GM18873 (cell line): ENCODE data around the gene ESD.
"Not testable (repeated sequence)": the region's sequence is repeated elsewhere in the genome, so short reads cannot be mapped to it uniquely, and the experiment has no call there.

Experiments used
- ATAC-seq: cut with Tn5 transposase; IDR thresholded peaks from one replicate; pipeline ENCODE4 v1.9.1; 2021; ENCODE audit warnings: mild to moderate bottlenecking, moderate library complexity, moderate number of reproducible peaks; ENCODE audit not compliant: unreplicated experiment, low FRiP score

The ESD gene

DNA sequence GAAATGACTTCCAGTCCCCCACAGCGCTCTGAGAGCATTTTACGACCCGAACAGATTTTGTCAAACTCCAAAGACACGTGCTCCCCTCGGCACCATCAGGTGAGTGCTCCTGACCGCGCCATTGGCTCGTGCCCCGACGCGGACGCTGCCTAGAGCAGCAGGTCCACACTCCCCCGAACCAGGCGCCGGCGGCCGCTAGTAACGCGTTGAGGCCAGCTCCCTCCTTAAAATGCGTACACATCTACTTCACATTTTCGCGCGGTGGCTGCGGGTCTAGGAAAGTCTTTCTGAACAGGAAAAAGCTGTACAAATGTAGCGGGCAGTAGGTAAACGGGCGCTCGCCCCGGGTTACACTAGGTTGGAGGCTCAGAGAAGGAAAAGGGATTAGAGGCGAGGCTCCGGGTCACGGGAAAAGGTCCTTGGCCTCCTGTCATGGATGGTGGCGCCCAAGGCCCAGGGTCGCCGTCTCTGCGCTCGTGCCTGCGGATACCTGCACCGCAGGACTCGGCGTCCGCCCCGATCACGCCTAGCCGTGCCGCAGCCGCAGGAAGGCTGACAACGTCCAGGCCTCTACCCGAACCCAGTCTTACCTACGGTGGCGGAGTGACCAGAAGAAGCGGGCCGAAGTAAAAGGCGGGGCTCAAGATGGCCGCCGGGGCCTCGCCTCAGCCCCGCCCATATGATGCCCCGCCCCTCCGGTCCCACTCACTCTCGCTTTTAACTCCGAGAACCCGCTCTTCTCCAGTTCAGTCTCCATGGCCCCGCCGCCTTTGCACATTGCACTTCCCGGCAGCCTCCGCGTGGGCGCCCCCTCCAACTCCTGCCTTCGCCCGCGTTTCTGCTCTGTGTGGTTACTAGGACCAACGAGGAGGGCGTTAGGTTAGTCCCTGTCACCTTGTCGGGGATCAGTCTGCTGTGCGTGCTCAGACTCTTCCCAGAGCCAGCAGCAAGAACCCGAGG is at the start of gene ESD:
Gene ESD, minus strand, starts transcription at position 647 of the 960 bp plus-strand sequence. CDS start 5,748 bp downstream, outside the sequence.
- peak; percentile 70 for ATAC-seq

GRCh38 chr13:46846726-46847125 is 49.8 kb upstream of the ESD start:
- ATAC-seq = no peak

DNA sequence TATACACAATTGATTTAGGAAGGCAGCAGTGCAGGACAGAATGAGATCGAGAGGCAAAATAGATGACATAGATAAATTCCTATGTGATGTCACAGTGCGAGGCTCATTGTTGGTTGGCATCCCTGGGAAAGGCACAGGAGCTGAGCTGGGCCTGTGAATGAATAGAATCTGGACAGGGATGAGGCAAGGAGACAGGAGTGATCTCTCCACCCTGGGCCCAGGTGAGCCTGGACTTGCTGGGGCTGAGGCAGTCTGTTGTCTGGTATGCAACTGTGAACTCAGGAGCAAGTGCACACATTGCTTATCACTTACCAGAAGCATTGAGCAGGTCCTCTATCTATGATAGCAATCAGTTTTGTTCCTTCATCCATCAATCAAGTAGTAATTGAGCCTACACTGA is 48.2 kb upstream of the ESD start:
- no peak for ATAC-seq

GRCh38 chr13:46844431-46844830 is 47.5 kb upstream of the ESD start:
- no peak for ATAC-seq

DNA sequence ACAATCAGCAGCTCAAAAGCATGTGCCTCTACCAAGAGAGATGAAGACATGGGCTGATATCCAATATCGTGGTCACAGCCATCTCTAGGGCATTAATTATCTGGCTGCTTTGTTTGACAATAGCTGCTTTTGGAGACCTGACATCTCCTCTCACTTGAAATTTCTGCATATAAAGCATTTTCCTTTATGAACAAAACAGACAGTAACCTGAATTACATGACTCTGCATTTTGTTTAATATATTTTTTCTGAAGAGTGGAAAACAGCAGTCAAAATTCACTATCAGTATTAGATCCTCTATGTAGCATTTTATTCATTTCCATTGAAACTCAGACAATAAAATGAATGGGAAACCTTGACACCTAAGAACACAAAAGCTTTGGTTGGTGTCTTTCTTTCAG is 42.4 kb upstream of the ESD start:
- no peak for ATAC-seq

DNA sequence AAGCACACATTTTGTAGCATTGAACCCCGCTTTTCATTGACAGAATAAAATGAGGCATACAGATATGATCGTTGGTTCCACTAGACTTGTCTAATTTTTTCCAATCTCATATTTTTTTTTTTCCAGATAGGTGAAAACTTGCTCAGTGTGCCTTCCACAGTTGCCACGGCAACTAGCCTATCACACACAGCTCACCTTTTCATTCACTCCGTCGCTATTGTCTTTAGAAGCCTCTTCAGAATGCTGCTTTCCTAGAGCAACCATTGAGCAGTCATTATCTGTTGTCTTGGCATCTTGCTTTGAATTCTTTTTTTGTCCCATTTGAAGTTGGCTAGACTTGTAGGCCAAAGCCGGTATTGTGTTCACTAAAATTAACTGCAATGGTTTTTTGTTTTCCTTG is 37.7 kb upstream of the ESD start:
- no peak for ATAC-seq

- ATAC-seq = no peak
Measured at GRCh38 chr13:46831588-46832194, 34.7 kb upstream of the ESD start.

DNA sequence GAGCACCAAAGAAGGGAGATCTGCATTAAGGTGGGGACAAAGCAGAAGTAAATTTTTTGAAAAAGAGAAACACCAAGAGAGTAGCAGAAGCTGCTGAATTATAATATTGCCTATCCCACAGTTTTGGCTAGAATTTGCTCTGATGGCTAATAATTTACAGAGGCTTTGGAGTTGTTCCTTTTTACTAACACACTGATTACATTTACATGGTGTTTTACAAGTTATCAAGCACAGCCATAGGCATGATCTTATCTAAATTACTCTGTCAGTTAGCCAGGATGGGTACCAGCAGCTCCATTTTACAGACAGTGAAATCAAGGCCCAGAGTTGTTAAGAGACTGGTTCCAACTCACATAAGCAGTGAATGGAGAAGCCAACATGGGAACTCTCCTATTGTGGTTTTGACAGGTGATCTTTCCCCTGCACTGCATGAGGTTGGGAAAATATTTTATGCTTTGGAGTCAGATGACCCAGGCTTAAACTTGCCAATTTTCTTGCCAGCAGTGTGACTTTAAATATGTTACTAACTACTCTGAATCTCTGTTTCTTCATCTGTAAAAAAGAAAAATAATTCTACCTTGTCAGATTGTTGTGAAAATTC is 33.5 kb upstream of the ESD start:
- no peak for ATAC-seq

DNA sequence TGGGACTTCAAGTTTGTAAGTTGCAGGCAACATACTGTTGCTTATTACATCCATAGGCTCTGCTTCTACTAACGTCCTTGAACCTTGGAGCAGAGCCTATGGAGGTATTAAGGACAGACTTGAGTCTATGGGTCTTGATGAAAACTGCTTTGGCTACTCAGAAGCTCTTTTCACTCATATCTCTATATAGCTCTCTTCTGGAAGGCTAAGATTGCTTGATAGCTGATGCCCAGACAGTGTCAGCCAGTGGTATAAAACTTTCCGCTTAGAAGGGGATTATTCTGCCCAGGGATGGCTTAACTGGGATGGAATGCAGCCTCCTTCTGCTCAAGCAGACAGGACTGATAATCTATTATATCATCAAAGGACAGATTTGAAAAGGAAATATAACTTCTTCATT is 25.6 kb upstream of the ESD start:
- no peak for ATAC-seq

GRCh38 chr13:46817838-46818476 is 21.0 kb upstream of the ESD start:
- no peak for ATAC-seq

DNA sequence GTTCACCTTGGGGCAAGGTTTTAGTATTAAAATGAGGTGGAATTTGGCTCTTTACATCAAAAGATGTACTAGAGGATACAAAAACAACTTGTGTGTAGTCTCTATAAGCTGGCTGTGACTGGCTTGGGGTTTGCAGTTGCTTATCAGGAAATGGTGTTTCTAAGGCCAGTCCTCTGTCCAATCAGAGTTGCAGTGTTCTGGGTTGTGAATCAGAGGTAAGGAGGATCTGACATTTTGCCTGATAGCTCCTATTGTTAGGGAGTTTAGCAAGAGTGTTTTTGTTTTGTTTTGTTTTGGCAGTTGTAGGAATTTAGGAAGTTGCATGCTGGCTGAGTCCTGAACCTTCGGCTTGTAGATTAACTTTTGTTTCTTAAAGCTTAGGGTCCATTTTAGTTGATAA is 20.1 kb upstream of the ESD start:
- no peak for ATAC-seq

DNA sequence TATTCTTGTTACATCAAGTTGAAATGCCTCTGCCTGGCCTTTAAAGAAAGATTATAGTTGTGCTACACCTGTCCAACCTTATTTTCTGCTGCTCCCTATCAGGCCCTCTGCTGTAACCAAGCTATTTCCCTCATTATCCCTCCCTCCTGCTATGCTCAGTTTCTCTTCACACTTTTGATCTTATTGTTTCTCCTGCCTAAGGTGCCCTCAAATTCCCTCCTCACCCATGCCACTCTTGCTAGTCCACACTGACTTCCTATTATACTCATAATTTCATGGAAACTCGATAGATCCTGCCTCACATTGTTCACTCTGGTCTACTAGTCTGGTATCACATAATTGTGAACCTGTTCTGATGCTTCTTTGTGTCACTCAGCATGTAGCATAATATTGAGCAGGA is 19.4 kb upstream of the ESD start:
- ATAC-seq = no peak

GRCh38 chr13:46812301-46812797 is 15.4 kb upstream of the ESD start:
- ATAC-seq = no peak

DNA sequence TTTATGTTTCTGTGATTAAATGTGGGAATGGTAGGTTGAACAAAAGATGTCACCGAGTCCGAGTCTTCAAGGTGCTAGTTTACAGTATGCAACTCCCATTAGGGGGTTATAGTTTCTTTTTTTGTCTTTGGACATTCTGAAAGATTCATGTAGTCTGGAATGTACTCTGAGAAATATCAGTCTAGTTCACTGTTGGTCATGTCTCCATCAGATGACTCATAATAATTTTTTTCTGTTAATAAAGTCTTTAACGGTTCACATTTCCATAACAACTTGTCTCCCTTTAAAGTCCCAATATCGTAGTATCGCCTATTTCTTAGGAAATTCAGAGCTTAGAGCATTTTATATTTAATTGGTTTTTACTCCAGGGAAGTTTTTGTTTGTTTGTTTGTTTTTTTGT is 13.5 kb upstream of the ESD start:
- ATAC-seq = no peak

DNA sequence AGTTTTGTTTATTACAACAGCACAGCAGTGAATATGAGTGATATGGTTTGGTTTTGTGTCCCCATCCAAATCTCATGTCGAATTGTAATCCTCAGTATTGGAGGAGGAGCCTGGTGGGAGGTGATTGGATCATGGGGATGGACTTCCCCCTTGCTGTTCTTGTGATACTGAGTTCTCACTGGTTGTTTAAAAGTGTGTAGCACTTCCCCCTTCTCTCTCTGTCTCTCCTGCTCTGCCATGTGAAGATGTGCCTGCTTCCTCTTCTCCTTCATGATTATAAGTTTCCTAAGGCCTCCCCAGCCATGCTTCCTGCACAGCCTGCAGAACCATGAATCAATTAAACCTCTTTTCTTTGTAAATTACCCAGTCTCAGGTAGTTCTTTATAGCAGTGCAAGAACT is 8.0 kb upstream of the ESD start:
- ATAC-seq = not testable (repeated sequence)

DNA sequence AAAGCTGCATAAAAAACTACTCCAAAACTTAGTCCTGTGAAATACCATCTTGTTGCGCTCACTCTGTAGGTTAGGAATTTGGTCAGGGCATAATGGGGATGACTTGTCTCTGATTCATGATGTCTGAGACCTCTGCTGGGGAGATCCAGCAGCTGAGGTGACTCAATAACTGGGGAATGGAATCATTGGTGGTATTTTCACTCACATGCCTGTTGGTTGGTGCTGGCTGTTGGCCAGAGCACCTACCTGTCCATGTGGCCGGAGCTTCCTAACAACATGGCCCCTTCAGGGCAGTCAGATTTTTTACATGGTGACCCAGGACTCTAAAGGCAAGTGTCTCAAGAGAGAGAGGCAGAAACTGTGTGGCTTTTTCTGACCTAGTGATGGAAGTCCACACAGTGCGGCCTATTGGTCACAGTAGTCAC is 7.4 kb upstream of the ESD start:
- no peak for ATAC-seq

GRCh38 chr13:46803586-46803985 is 6.6 kb upstream of the ESD start:
- ATAC-seq = no peak

DNA sequence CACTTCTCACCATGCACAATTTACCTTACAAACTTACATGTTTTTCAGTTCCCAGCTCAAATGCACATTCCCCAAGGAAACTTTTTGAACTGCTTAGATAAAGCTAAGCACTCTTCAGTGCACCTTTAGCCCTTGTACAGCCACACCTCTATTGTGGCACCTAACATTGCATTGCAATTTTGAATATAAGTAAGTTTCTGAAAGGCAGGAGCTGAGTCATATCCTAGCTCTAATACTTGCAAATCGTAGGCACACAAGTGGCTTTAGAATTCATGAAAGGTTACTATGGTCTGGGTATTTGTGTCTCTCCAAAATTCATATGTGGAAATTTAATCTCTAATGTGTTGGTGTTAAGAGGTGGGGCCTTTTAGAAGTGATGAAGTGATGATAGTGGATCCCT is 4.9 kb upstream of the ESD start:
- no peak for ATAC-seq

- ATAC-seq = no peak
Measured at GRCh38 chr13:46799139-46799538, 2.2 kb upstream of the ESD start.

GRCh38 chr13:46797501-46798237 is 708 bp upstream of the ESD start:
- ATAC-seq = no peak
